BLaER1 treated with 17β-estradiol and CSF1 and Interleukin-3, amounts not matched to agents 10 nM and 100 nM (cell line): ENCODE data around the gene RSPH1.

Source experiments
- H3K27ac ChIP-seq, 11 experiments: shearing (Covaris generic); formaldehyde crosslinking; 2 replicates each; pipeline ENCODE4 v1.8.1; 2022
- H3K27me3 ChIP-seq, 11 experiments: shearing (Covaris generic); formaldehyde crosslinking; 2 replicates each; pipeline ENCODE4 v1.8.1; 2022
- H3K36me3 ChIP-seq, 11 experiments: shearing (Covaris generic); formaldehyde crosslinking; 2 replicates each; pipeline ENCODE4 v1.8.1; 2022
- H3K4me1 ChIP-seq, 10 experiments: shearing (Covaris generic); formaldehyde crosslinking; 2 replicates each; pipeline ENCODE4 v1.8.1; 2022
- H3K4me2 ChIP-seq, 11 experiments: shearing (Covaris generic); formaldehyde crosslinking; 2 replicates each; pipeline ENCODE4 v1.8.1; 2022
- H3K4me3 ChIP-seq, 10 experiments: shearing (Covaris generic); formaldehyde crosslinking; 2 replicates each; pipeline ENCODE4 v1.8.1; 2022
- H3K9ac ChIP-seq, 11 experiments: shearing (Covaris generic); formaldehyde crosslinking; 2 replicates each; pipeline ENCODE4 v1.8.1; 2022
- H3K9me3 ChIP-seq, 11 experiments: shearing (Covaris generic); formaldehyde crosslinking; replicated peaks in 1 of 11; 2 replicates each; pipeline ENCODE4 v1.8.1; 2022
- H4K20me1 ChIP-seq, 11 experiments: shearing (Covaris generic); formaldehyde crosslinking; 2 replicates each; pipeline ENCODE4 v1.8.1; 2022
- Cebpa-rat ChIP-seq, 11 experiments: shearing (Covaris generic); IDR thresholded peaks; 2 replicates each; pipeline ENCODE4 v1.8.1; 2022

The RSPH1 gene

DNA sequence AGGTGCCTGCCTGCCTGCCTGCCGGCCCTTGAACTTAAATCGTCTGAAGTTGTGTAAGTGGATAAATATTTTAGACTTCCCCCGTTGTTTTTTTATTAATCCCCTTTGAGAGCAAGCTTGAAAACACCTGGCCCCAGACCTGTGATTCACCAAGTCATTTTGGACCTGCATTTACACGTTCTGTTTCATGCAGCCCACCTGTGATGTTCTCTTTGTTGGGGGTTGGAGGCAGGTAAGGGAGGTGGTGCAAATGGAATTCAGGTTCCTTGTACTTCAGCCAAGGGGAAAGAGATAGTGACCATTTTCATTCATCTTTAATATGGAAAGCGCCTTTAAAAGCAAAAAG lies 18.8 kb upstream of the RSPH1 start:
- peaks cover 0 to 24% (median 0%) of the 10 kb centered on the region in 11 experiments; a peak in 3 of 22 replicates for H4K20me1 ChIP-seq
- peaks cover 0 to 11% (median 0%) of the 10 kb centered on the region in 11 experiments; a peak in 2 of 22 replicates for H3K27me3 ChIP-seq
- H3K4me2 ChIP-seq, result peak overlapping the region; percentile 84 to 99 (median 94)
- H3K9me3 ChIP-seq, result no peaks in the 10 kb centered on the region
- H3K9ac ChIP-seq, result peak overlapping the region; percentile 79 to 89 (median 86)
- no peak for TF ChIP-seq Cebpa-rat (IDR thresholded peaks at IDR 0.05)
- H3K4me3 ChIP-seq, result peak overlapping the region; percentile 73 to 94 (median 90)
- peaks cover 14 to 49% (median 39%) of the 10 kb centered on the region in 10 experiments for H3K4me1 ChIP-seq
- H3K36me3 ChIP-seq, result peaks cover 9 to 28% (median 19%) of the 10 kb centered on the region in 11 experiments; a peak in 20 of 22 replicates
- peak overlapping the region in 7 of 11 experiments; percentile 80 to 87 (median 84); a peak in 9 of 22 replicates for H3K27ac ChIP-seq

- Histone ChIP-seq H3K9me3 (no peaks in the 10 kb centered on the region), H4K20me1 (peaks cover 0 to 24% (median 0%) of the 10 kb centered on the region in 11 experiments; a peak in 3 of 22 replicates), H3K9ac (peak overlapping the region; percentile 79 to 89 (median 86)), H3K27me3 (peaks cover 0 to 11% (median 0%) of the 10 kb centered on the region in 11 experiments; a peak in 2 of 22 replicates), H3K4me1 (peaks cover 14 to 49% (median 39%) of the 10 kb centered on the region in 10 experiments), H3K27ac (peak overlapping the region; percentile 79 to 87 (median 83)), H3K4me2 (peak overlapping the region; percentile 84 to 99 (median 94)), H3K4me3 (peak overlapping the region; percentile 73 to 94 (median 90)), H3K36me3 (peaks cover 9 to 22% (median 13%) of the 10 kb centered on the region in 11 experiments; a peak in 20 of 22 replicates)
- TF ChIP-seq Cebpa-rat (IDR thresholded peaks at IDR 0.05), result no peak
Observed at GRCh38 chr21:42513985-42514882, 18.2 kb upstream of the RSPH1 start.

- Histone ChIP-seq H3K27ac (peak within 1 kb of the TSS; percentile 79 to 87 (median 83)), H3K27me3 (peaks cover 0 to 11% (median 0%) of the 10 kb centered on the region in 11 experiments; a peak in 2 of 22 replicates), H3K9ac (peak within 1 kb of the TSS; percentile 79 to 89 (median 86))
Observed at GRCh38 chr21:42513151-42513984, 17.3 kb upstream of the RSPH1 start, which contains the start of gene SLC37A1. TSS of gene SLC37A1 (plus strand) at chr21:42513852. CDS start at chr21:42518455, 4,603 bp downstream.

GRCh38 chr21:42512346-42513034 lies 16.5 kb upstream of the RSPH1 start:
- peak overlapping the region in 1 of 11 experiments; percentile 82; a peak in 1 of 22 replicates for H3K27ac ChIP-seq
- peaks cover 0 to 4% (median 0%) of the 10 kb centered on the region in 11 experiments; a peak in 3 of 22 replicates for H3K36me3 ChIP-seq
- H3K4me3 ChIP-seq, result no peak overlapping the region; a peak in 1 of 20 replicates
- TF ChIP-seq Cebpa-rat (IDR thresholded peaks at IDR 0.05), result no peak
- peak overlapping the region in 9 of 11 experiments; percentile 84 to 99 (median 95); a peak in 17 of 22 replicates for H3K4me2 ChIP-seq
- peaks cover 14 to 45% (median 39%) of the 10 kb centered on the region in 10 experiments for H3K4me1 ChIP-seq
- H3K9me3 ChIP-seq, result no peaks in the 10 kb centered on the region
- H3K9ac ChIP-seq, result peak overlapping the region in 4 of 11 experiments; percentile 84 to 88 (median 86); a peak in 6 of 22 replicates
- peaks cover 0 to 11% (median 0%) of the 10 kb centered on the region in 11 experiments; a peak in 2 of 22 replicates for H3K27me3 ChIP-seq
- H4K20me1 ChIP-seq, result peaks cover 0 to 17% (median 0%) of the 10 kb centered on the region in 11 experiments; a peak in 3 of 22 replicates

More at GRCh38 chr21:42513151-42513984, 17.3 kb upstream of the RSPH1 start, which contains the start of gene SLC37A1:
- peaks cover 2 to 13% (median 4%) of the 10 kb centered on the region in 11 experiments; a peak in 16 of 22 replicates for H3K36me3 ChIP-seq
- no peaks in the 10 kb centered on the region for H3K9me3 ChIP-seq
- peaks cover 14 to 49% (median 39%) of the 10 kb centered on the region in 10 experiments for H3K4me1 ChIP-seq
- H3K4me2 ChIP-seq, result peak within 1 kb of the TSS; percentile 84 to 99 (median 94)
- no peak for TF ChIP-seq Cebpa-rat (IDR thresholded peaks at IDR 0.05)
- H4K20me1 ChIP-seq, result peaks cover 0 to 24% (median 0%) of the 10 kb centered on the region in 11 experiments; a peak in 3 of 22 replicates
- H3K4me3 ChIP-seq, result peak within 1 kb of the TSS; percentile 73 to 94 (median 90)

- H3K27ac ChIP-seq, result no peak overlapping the region
- no peaks in the 10 kb centered on the region for H3K36me3 ChIP-seq
- no peak overlapping the region for H3K9ac ChIP-seq
- H3K27me3 ChIP-seq, result peaks cover 0 to 11% (median 0%) of the 10 kb centered on the region in 11 experiments; a peak in 2 of 22 replicates
- no peaks in the 10 kb centered on the region for H3K9me3 ChIP-seq
- no peak overlapping the region; a peak in 1 of 22 replicates for H3K4me2 ChIP-seq
- no peak overlapping the region for H3K4me3 ChIP-seq
- TF ChIP-seq Cebpa-rat (IDR thresholded peaks at IDR 0.05), result no peak
- H3K4me1 ChIP-seq, result peaks cover 11 to 27% (median 23%) of the 10 kb centered on the region in 10 experiments
- H4K20me1 ChIP-seq, result no peaks in the 10 kb centered on the region
Observed at GRCh38 chr21:42509244-42509643, 13.2 kb upstream of the RSPH1 start.

GRCh38 chr21:42508371-42508770 lies 12.3 kb upstream of the RSPH1 start:
- Histone ChIP-seq H3K4me1 (peaks cover 19 to 34% (median 30%) of the 10 kb centered on the region in 10 experiments), H4K20me1 (no peaks in the 10 kb centered on the region), H3K36me3 (no peaks in the 10 kb centered on the region), H3K4me2 (no peak overlapping the region), H3K27ac (no peak overlapping the region), H3K9me3 (no peaks in the 10 kb centered on the region), H3K4me3 (no peak overlapping the region), H3K9ac (no peak overlapping the region), H3K27me3 (peaks cover 0 to 11% (median 0%) of the 10 kb centered on the region in 11 experiments; a peak in 2 of 22 replicates)
- no peak for TF ChIP-seq Cebpa-rat (IDR thresholded peaks at IDR 0.05)

GRCh38 chr21:42507418-42507817 lies 11.4 kb upstream of the RSPH1 start:
- H3K9me3 ChIP-seq, result no peaks in the 10 kb centered on the region
- peaks cover 21 to 29% (median 25%) of the 10 kb centered on the region in 10 experiments for H3K4me1 ChIP-seq
- H3K27me3 ChIP-seq, result peaks cover 0 to 3% (median 0%) of the 10 kb centered on the region in 11 experiments; a peak in 1 of 22 replicates
- no peak overlapping the region for H3K4me2 ChIP-seq
- no peak for TF ChIP-seq Cebpa-rat (IDR thresholded peaks at IDR 0.05)
- H4K20me1 ChIP-seq, result no peaks in the 10 kb centered on the region
- no peaks in the 10 kb centered on the region for H3K36me3 ChIP-seq
- no peak overlapping the region for H3K4me3 ChIP-seq
- H3K9ac ChIP-seq, result no peak overlapping the region
- no peak overlapping the region for H3K27ac ChIP-seq
